ENCODE data around the gene RNF31. TPM values are rescaled to one million over a fixed set of nuclear protein-coding genes. Genes with fewer than 3 reads are reported as not detected.

The RNF31 gene
- total and polyA plus RNA-seq, 2 donors (not counting 1 experiment from before 2014, with no cell fraction given) = 69.8 to 103 TPM

DNA sequence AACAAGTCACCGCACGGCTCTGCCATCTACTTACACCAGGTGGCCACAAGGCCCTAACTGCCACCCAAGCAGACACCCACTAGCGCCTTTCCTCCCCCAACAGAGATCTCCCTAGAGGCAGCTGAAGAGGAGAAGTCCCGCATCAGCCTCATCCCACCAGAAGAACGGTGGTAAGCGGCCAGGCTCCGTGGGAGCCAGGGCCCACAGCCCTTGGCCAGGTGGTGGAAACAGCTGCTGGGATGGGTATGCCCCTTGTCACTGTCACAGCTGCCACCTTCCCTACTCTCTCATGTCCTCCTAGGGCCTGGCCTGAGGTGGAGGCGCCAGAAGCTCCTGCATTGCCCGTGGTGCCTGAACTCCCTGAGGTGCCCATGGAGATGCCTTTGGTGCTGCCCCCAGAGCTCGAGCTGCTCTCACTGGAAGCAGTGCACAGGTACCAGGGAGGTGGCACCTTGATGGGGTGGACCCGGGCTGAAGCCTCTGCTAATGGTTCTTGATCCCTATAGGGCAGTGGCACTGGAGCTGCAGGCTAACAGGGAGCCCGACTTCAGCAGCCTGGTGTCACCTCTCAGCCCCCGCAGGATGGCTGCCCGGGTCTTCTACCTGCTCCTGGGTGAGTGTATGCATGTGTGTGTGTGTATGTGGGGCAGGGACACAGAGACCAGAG, 32.1 kb downstream of the RNF31 start:
- H3K27me3 Mint-ChIP-seq = no peaks in the 10 kb centered on the region

More for the DNA sequence above, 32.1 kb downstream of the RNF31 start:
- CTCF ChIA-PET = interaction anchor here (1.0 to 1.2 kb wide), 2 partner anchors 85 to 129 kb away, joined by 3 read pairs; partner anchors contain the start of gene CIDEB
- no peak for TF ChIP-seq EZH2 (IDR thresholded peaks at IDR 0.05; ENCODE audit: borderline replicate concordance, insufficient read depth, low read depth, low read length, poor library complexity, severe bottlenecking)
- TF ChIP-seq, protein P1, sequence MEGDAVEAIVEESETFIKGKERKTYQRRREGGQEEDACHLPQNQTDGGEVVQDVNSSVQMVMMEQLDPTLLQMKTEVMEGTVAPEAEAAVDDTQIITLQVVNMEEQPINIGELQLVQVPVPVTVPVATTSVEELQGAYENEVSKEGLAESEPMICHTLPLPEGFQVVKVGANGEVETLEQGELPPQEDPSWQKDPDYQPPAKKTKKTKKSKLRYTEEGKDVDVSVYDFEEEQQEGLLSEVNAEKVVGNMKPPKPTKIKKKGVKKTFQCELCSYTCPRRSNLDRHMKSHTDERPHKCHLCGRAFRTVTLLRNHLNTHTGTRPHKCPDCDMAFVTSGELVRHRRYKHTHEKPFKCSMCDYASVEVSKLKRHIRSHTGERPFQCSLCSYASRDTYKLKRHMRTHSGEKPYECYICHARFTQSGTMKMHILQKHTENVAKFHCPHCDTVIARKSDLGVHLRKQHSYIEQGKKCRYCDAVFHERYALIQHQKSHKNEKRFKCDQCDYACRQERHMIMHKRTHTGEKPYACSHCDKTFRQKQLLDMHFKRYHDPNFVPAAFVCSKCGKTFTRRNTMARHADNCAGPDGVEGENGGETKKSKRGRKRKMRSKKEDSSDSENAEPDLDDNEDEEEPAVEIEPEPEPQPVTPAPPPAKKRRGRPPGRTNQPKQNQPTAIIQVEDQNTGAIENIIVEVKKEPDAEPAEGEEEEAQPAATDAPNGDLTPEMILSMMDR (IDR thresholded peaks at IDR 0.05) = no peak
- Histone ChIP-seq H3K4me1 (ENCODE audit: control insufficient read depth in 2 of 2, insufficient read depth in 2 of 2, low read length in 2 of 2) (no peaks in the 10 kb centered on the region), H2AFZ (ENCODE audit: insufficient read depth, low read depth, low read length, poor library complexity, severe bottlenecking) (no peak overlapping the region), H3K27me3 (replicated peaks in 1 of 4; ENCODE audit: control extremely low read depth in 1 of 4, control insufficient read depth in 3 of 4, insufficient read depth in 4 of 4, low read length in 3 of 4) (no peaks in the 10 kb centered on the region), H3K4me3 (ENCODE audit: control extremely low read depth in 1 of 5, extremely low read depth in 1 of 5, insufficient read depth in 1 of 5, low read depth in 2 of 5, low read length in 4 of 5) (no peak overlapping the region), H3K27ac (ENCODE audit: low read length in 2 of 2) (no peak overlapping the region), H3K36me3 (replicated peaks in 1 of 2; ENCODE audit: control extremely low read depth in 1 of 2, control insufficient read depth in 1 of 2, extremely low read depth in 1 of 2, insufficient read depth in 2 of 2, low read length in 1 of 2) (peaks cover 3 to 64% of the 10 kb centered on the region in 2 experiments), H3K9ac (ENCODE audit: low read length) (no peak overlapping the region), H3K4me2 (replicated peaks; ENCODE audit: low read depth, low read length, poor library complexity, severe bottlenecking) (no peak overlapping the region), H3K79me2 (ENCODE audit: control insufficient read depth, insufficient read depth, low read length) (no peaks in the 10 kb centered on the region), H4K20me1 (ENCODE audit: control insufficient read depth, insufficient read depth, low read length, poor library complexity, severe bottlenecking) (no peaks in the 10 kb centered on the region), H3K9me3 (ENCODE audit: control extremely low read depth in 1 of 3, control insufficient read depth in 2 of 3, insufficient read depth in 1 of 3, low read length in 2 of 3) (no peaks in the 10 kb centered on the region)
- POLR2A ChIA-PET = interaction anchor here (0.6 to 0.8 kb wide), 3 partner anchors 10 to 73 kb away, joined by 3 to 6 read pairs (median 5); partner anchors contain the start of gene MDP1
- Mint-ChIP-seq H3K4me1 (peaks cover 8% of the 10 kb centered on the region), H3K4me3 (no peak overlapping the region), H3K27ac (no peak overlapping the region), H3K9me3 (ENCODE audit: insufficient read depth) (no peaks in the 10 kb centered on the region)
- DNase-seq (no peak), ATAC-seq (ENCODE audit: low read depth) (no peak)
- WGBS (ENCODE audit: insufficient coverage) = 73% methylated on average over 9 of the region's 14 CpGs
- intact Hi-C loops (cut with micrococcal nuclease) = no loop called here
